ENCODE results near the gene STX3.

DNA sequence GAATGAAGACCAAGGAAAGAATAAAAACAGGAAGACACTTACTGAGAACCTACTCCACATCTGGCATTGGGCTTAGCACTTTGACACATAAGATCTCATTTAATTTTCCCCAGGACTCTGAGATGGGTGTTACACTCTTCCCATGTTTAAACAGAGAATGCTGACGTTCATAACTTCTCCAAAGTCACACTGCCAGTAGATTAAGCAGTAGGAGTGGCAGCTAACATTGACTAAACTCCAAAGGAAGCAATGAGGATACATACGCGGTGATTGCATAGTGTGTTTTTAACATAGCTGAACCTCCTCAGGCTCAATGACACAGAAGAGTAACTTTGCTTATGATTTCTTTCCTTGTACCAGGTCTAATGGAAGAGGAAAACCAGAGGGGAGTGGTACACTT is 27.0 kb upstream of the STX3 start:
- TF ChIP-seq, protein P1, sequence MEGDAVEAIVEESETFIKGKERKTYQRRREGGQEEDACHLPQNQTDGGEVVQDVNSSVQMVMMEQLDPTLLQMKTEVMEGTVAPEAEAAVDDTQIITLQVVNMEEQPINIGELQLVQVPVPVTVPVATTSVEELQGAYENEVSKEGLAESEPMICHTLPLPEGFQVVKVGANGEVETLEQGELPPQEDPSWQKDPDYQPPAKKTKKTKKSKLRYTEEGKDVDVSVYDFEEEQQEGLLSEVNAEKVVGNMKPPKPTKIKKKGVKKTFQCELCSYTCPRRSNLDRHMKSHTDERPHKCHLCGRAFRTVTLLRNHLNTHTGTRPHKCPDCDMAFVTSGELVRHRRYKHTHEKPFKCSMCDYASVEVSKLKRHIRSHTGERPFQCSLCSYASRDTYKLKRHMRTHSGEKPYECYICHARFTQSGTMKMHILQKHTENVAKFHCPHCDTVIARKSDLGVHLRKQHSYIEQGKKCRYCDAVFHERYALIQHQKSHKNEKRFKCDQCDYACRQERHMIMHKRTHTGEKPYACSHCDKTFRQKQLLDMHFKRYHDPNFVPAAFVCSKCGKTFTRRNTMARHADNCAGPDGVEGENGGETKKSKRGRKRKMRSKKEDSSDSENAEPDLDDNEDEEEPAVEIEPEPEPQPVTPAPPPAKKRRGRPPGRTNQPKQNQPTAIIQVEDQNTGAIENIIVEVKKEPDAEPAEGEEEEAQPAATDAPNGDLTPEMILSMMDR (IDR thresholded peaks at IDR 0.05), result no peak
- TF ChIP-seq EZH2 (IDR thresholded peaks at IDR 0.05), result no peak
- no peak for TF ChIP-seq EZH2phosphoT487 (IDR thresholded peaks at IDR 0.05)

All from neural progenitor cell (in vitro differentiated cells).